ENCODE results near the gene PSMB7.

PSMB7 gene

GRCh38 chr9:124423155-124423554, 7.9 kb upstream of the PSMB7 start:
- no peak for DNase-seq (ENCODE audit: extremely low read depth, low read depth)
- no peak for TF ChIP-seq CTCF (IDR thresholded peaks at IDR 0.05; ENCODE audit: low read depth, low read length)

GRCh38 chr9:124420991-124421543, 5.8 kb upstream of the PSMB7 start:
- TF ChIP-seq CTCF (IDR thresholded peaks at IDR 0.05; ENCODE audit: low read depth, low read length) = no peak
- no peak for DNase-seq (ENCODE audit: extremely low read depth, low read depth)

- DNase-seq (ENCODE audit: extremely low read depth, low read depth) = no peak
- no peak for TF ChIP-seq CTCF (IDR thresholded peaks at IDR 0.05; ENCODE audit: low read depth, low read length)
Measured at GRCh38 chr9:124419832-124420489, 4.7 kb upstream of the PSMB7 start.

- no peak for DNase-seq (ENCODE audit: extremely low read depth, low read depth)
- no peak for TF ChIP-seq CTCF (IDR thresholded peaks at IDR 0.05; ENCODE audit: low read depth, low read length)
Measured at GRCh38 chr9:124415852-124416484, 726 bp upstream of the PSMB7 start.

- DNase-seq (ENCODE audit: extremely low read depth, low read depth) = no peak
- TF ChIP-seq CTCF (IDR thresholded peaks at IDR 0.05; ENCODE audit: low read depth, low read length) = no peak
Measured at GRCh38 chr9:124414612-124415011, 630 bp downstream of the PSMB7 start.

- TF ChIP-seq CTCF (IDR thresholded peaks at IDR 0.05; ENCODE audit: low read depth, low read length) = no peak
- no peak for DNase-seq (ENCODE audit: extremely low read depth, low read depth)
Measured at GRCh38 chr9:124412228-124412575, 3.0 kb downstream of the PSMB7 start.

- DNase-seq (ENCODE audit: extremely low read depth, low read depth) = no peak
- TF ChIP-seq CTCF (IDR thresholded peaks at IDR 0.05; ENCODE audit: low read depth, low read length) = no peak
Measured at GRCh38 chr9:124411514-124412227, 3.6 kb downstream of the PSMB7 start.

All from AG09319 (cell line).